Measurements from ENCODE around the gene NF2. TPM values are rescaled to one million over a fixed set of nuclear protein-coding genes. Genes with fewer than 3 reads are reported as not detected.

The NF2 gene
- total RNA-seq, 1 experiment from 2014 or later: 40.5 TPM

- Histone ChIP-seq H3K27me3 (replicated peaks; ENCODE audit: insufficient read depth, low read depth, low read length, poor library complexity) (no peaks in the 10 kb centered on the region), H3K36me3 (ENCODE audit: insufficient read depth, low read length, poor library complexity, severe bottlenecking) (no peaks in the 10 kb centered on the region), H3K4me3 (ENCODE audit: low read depth, low read length, poor library complexity, severe bottlenecking) (no peak overlapping the region), H3K9me3 (ENCODE audit: low read depth, low read length, poor library complexity, severe bottlenecking) (no peaks in the 10 kb centered on the region), H3K4me1 (ENCODE audit: insufficient read depth, low read length, poor library complexity, severe bottlenecking) (no peaks in the 10 kb centered on the region), H3K27ac (ENCODE audit: low read depth, low read length, poor library complexity, severe bottlenecking) (no peak overlapping the region)
- intact Hi-C loops (cut with micrococcal nuclease; ENCODE audit: unreplicated experiment): no loop called here
- no TSS peak for BruUV-seq (replicated peaks)
- TF ChIP-seq CTCF (conservative IDR thresholded peaks at IDR 0.05; ENCODE audit: low read depth, low read length): no peak
- no peak for TF ChIP-seq EZH2 (IDR thresholded peaks at IDR 0.05; ENCODE audit: borderline replicate concordance, low read depth, low read length, poor library complexity, severe bottlenecking)
- ChIA-PET CTCF (interaction anchor here (0.5 kb wide), 1 partner anchor 1043 kb away, joined by 3 read pairs; no protein-coding TSS in a partner anchor), POLR2A (ENCODE audit: low non-redundant PET) (no interaction called here)
- no peak for DNase-seq (ENCODE audit: low spot score)
Observed at GRCh38 chr22:29739346-29739875, 136.0 kb downstream of the NF2 start.

- H3K4me3 ChIP-seq (ENCODE audit: low read depth, low read length, poor library complexity, severe bottlenecking): no peak overlapping the region
- intact Hi-C loops (cut with micrococcal nuclease; ENCODE audit: unreplicated experiment): no loop called here
- no peak for DNase-seq (ENCODE audit: low spot score)
- ChIA-PET POLR2A (ENCODE audit: low non-redundant PET) (no interaction called here), CTCF (no interaction called here)
- H3K9me3 ChIP-seq (ENCODE audit: low read depth, low read length, poor library complexity, severe bottlenecking): no peaks in the 10 kb centered on the region
- TF ChIP-seq EZH2 (IDR thresholded peaks at IDR 0.05; ENCODE audit: borderline replicate concordance, low read depth, low read length, poor library complexity, severe bottlenecking): no peak
- no peak for TF ChIP-seq CTCF (conservative IDR thresholded peaks at IDR 0.05; ENCODE audit: low read depth, low read length)
- no peaks in the 10 kb centered on the region for H3K27me3 ChIP-seq (replicated peaks; ENCODE audit: insufficient read depth, low read depth, low read length, poor library complexity)
- no TSS peak for BruUV-seq (replicated peaks)
- no peaks in the 10 kb centered on the region for H3K36me3 ChIP-seq (ENCODE audit: insufficient read depth, low read length, poor library complexity, severe bottlenecking)
- no peak overlapping the region for H3K27ac ChIP-seq (ENCODE audit: low read depth, low read length, poor library complexity, severe bottlenecking)
- H3K4me1 ChIP-seq (ENCODE audit: insufficient read depth, low read length, poor library complexity, severe bottlenecking): no peaks in the 10 kb centered on the region
Observed at GRCh38 chr22:29740216-29740615, 136.8 kb downstream of the NF2 start.

- no peak overlapping the region for H3K4me3 ChIP-seq (ENCODE audit: low read depth, low read length, poor library complexity, severe bottlenecking)
- H3K27me3 ChIP-seq (replicated peaks; ENCODE audit: insufficient read depth, low read depth, low read length, poor library complexity): no peaks in the 10 kb centered on the region
- TF ChIP-seq EZH2 (IDR thresholded peaks at IDR 0.05; ENCODE audit: borderline replicate concordance, low read depth, low read length, poor library complexity, severe bottlenecking): no peak
- no peak for TF ChIP-seq CTCF (conservative IDR thresholded peaks at IDR 0.05; ENCODE audit: low read depth, low read length)
- no peaks in the 10 kb centered on the region for H3K9me3 ChIP-seq (ENCODE audit: low read depth, low read length, poor library complexity, severe bottlenecking)
- intact Hi-C loops (cut with micrococcal nuclease; ENCODE audit: unreplicated experiment): no loop called here
- H3K36me3 ChIP-seq (ENCODE audit: insufficient read depth, low read length, poor library complexity, severe bottlenecking): no peaks in the 10 kb centered on the region
- no TSS peak for BruUV-seq (replicated peaks)
- H3K27ac ChIP-seq (ENCODE audit: low read depth, low read length, poor library complexity, severe bottlenecking): no peak overlapping the region
- ChIA-PET CTCF (no interaction called here), POLR2A (ENCODE audit: low non-redundant PET) (no interaction called here)
- H3K4me1 ChIP-seq (ENCODE audit: insufficient read depth, low read length, poor library complexity, severe bottlenecking): no peaks in the 10 kb centered on the region
- DNase-seq (ENCODE audit: low spot score): no peak
Observed at GRCh38 chr22:29741926-29742325, 138.5 kb downstream of the NF2 start.
